ENCODE data around the gene EIF3F. TPM values are rescaled to one million over a fixed set of nuclear protein-coding genes. Genes with fewer than 3 reads are reported as not detected.
"Not testable (repeated sequence)": the region's sequence is repeated elsewhere in the genome, so short reads cannot be mapped to it uniquely, and the experiment has no call there.

Gene EIF3F
- total and polyA plus RNA-seq, 2 of the 13 experiments (the other 11 are each of a cell fraction or from before 2014, with no cell fraction given) = 109 to 191 TPM

DNA sequence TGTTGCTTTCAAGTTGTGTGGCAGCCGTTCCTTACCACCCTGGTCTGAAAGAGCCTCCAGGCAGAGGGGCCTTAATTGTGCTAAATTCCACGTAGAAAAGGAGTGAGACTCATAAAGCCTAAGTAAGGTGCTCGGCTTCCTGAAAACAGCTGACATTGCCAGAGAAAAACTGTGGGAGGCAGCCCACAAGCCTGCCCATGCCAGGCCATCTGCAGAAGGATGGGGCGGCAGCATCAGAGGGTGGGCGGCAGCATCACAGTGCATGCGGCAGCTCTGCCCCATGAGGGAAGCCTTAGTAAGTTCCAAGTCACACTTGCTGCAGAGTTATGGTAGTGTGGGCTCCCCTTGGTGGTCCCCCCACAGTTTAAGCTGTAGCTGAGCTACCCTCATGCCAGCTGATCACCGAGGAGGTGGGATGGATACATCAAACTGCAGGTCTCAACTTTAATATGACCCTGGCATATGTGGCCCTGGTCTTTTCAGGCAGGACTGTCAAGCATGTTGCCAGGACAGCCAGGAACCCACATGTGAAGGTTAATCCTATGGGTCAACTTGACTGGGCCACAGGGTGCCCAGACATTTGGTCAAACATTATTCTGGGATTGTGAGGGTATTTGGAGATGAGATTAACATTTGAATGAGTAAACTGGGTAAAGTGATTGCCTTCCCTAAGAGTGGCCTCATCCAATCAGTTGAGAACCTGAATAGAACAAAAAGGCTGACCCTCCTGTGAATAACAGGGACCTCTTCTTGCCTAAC is 3.1 kb upstream of the EIF3F start (continued):
- TF ChIP-seq MIER2 (CRISPR knock-in tag; IDR thresholded peaks at IDR 0.05) (no peak), ZMYM4 (CRISPR knock-in tag; IDR thresholded peaks at IDR 0.05) (no peak)

- not testable (repeated sequence) for FAIRE-seq; H4K20me1 ChIP-seq (ENCODE audit: insufficient read depth, low read length); DNase-seq (ENCODE audit: low spot score); H3K27me3 ChIP-seq (ENCODE audit: control insufficient read depth in 1 of 2, insufficient read depth in 2 of 2, low read length in 2 of 2); H3K9me3 ChIP-seq (ENCODE audit: low read length); H2AFZ ChIP-seq (ENCODE audit: low read length); BruUV-seq (replicated peaks)
- H3K79me2 ChIP-seq (ENCODE audit: insufficient read depth, low read length) = peaks cover 25% of the 10 kb centered on the region
- peak overlapping the region; percentile 96 for H3K4me2 ChIP-seq (ENCODE audit: low read depth, low read length)
- ATAC-seq = peak; percentile 70
- peak overlapping the region; percentile 91 for H3K9ac ChIP-seq (ENCODE audit: insufficient read depth, low read depth, low read length)
- POLR2A ChIA-PET = interaction anchor here (1.0 to 1.3 kb wide), 3 partner anchors 19 to 924 kb away, joined by 3 to 6 read pairs (median 3); partner anchors contain the start of gene AKIP1
- intact Hi-C loops (cut with micrococcal nuclease; ENCODE audit: unreplicated experiment) = loop anchor here (1.0 kb wide), 1 partner anchor 95 kb away; no protein-coding TSS in a partner anchor
- H3K36me3 ChIP-seq (replicated peaks in 1 of 2; ENCODE audit: control insufficient read depth in 1 of 2, insufficient read depth in 2 of 2, low read length in 2 of 2) = peaks cover 12 to 23% of the 10 kb centered on the region in 2 experiments
- TF ChIP-seq, protein P1, sequence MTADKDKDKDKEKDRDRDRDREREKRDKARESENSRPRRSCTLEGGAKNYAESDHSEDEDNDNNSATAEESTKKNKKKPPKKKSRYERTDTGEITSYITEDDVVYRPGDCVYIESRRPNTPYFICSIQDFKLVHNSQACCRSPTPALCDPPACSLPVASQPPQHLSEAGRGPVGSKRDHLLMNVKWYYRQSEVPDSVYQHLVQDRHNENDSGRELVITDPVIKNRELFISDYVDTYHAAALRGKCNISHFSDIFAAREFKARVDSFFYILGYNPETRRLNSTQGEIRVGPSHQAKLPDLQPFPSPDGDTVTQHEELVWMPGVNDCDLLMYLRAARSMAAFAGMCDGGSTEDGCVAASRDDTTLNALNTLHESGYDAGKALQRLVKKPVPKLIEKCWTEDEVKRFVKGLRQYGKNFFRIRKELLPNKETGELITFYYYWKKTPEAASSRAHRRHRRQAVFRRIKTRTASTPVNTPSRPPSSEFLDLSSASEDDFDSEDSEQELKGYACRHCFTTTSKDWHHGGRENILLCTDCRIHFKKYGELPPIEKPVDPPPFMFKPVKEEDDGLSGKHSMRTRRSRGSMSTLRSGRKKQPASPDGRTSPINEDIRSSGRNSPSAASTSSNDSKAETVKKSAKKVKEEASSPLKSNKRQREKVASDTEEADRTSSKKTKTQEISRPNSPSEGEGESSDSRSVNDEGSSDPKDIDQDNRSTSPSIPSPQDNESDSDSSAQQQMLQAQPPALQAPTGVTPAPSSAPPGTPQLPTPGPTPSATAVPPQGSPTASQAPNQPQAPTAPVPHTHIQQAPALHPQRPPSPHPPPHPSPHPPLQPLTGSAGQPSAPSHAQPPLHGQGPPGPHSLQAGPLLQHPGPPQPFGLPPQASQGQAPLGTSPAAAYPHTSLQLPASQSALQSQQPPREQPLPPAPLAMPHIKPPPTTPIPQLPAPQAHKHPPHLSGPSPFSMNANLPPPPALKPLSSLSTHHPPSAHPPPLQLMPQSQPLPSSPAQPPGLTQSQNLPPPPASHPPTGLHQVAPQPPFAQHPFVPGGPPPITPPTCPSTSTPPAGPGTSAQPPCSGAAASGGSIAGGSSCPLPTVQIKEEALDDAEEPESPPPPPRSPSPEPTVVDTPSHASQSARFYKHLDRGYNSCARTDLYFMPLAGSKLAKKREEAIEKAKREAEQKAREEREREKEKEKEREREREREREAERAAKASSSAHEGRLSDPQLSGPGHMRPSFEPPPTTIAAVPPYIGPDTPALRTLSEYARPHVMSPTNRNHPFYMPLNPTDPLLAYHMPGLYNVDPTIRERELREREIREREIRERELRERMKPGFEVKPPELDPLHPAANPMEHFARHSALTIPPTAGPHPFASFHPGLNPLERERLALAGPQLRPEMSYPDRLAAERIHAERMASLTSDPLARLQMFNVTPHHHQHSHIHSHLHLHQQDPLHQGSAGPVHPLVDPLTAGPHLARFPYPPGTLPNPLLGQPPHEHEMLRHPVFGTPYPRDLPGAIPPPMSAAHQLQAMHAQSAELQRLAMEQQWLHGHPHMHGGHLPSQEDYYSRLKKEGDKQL (CRISPR knock-in tag; IDR thresholded peaks at IDR 0.05; ENCODE audit: low read depth) = 0 out of 2 replicates have a peak, but pooled peaks have one; percentile 1
- TF ChIP-seq ZFP36L1 (CRISPR knock-in tag; IDR thresholded peaks at IDR 0.05) (0 out of 2 replicates have a peak, but pooled peaks have one; percentile 24), ARID4A (CRISPR knock-in tag; IDR thresholded peaks at IDR 0.05; ENCODE audit: borderline replicate concordance) (0 out of 2 replicates have a peak, but pooled peaks have one; percentile 12), RBFOX2 (IDR thresholded peaks at IDR 0.05; ENCODE audit: low read depth, low read length) (peak; percentile 71), KDM5A (IDR thresholded peaks at IDR 0.05; ENCODE audit: borderline replicate concordance, low read length) (peak; percentile 94)
- peaks cover 25% of the 10 kb centered on the region for H3K4me1 ChIP-seq (ENCODE audit: insufficient read depth, low read length)
- H3K4me3 ChIP-seq (replicated peaks in 1 of 3; ENCODE audit: insufficient read depth in 1 of 3, low read depth in 2 of 3, low read length in 3 of 3) = peak overlapping the region; percentile 84 to 96 (median 92)
- WGBS (ENCODE audit: low lambda C conversion rate) = 0% methylated on average over 6 of the region's 13 CpGs
- H3K27ac ChIP-seq (ENCODE audit: extremely low read length, insufficient read depth, low read length) = peak overlapping the region; percentile 60
- CTCF ChIA-PET (ENCODE audit: low intra/inter-chr PET ratio, low total read pairs) = interaction anchor here (1.9 kb wide), 1 partner anchor 95 kb away, joined by 31 read pairs; no protein-coding TSS in a partner anchor
- in situ Hi-C loops (cut with HindIII; ENCODE audit: extremely low pct_ligation_motif_present, low pct_unique_long_range_greater_than_20kb) = loop anchor here (5.0 kb wide), 1 partner anchor 95 kb away; no protein-coding TSS in a partner anchor
Observed at GRCh38 chr11:7987560-7987883, 385 bp downstream of the EIF3F start.

All from HepG2 (cell line).